HCT116 (cell line): ENCODE measurements around the gene DBN1. TPM values are rescaled to one million over a fixed set of nuclear protein-coding genes. Genes with fewer than 3 reads are reported as not detected.

Experiments used
- ATAC-seq: fragments of 200-7000 bp; cut with Tn5 transposase; 2 replicates; pipeline ENCODE4 v1.9.1; 2020; ENCODE audit warnings: mild to moderate bottlenecking, moderate library complexity
- BruUV-seq: library from RNA; stranded (reverse); fragments of 400-500 nt; replicated peaks from 2 replicates; lab custom pipeline; 2021; lab: Mats Ljungman, UMichigan
- CTCF ChIA-PET: fragments of 300-600 bp; sonication (Branson Sonifier 250); formaldehyde crosslinking; loops from one replicate; lab custom pipeline; 2021; ENCODE audit warnings: antibody characterized with exemption; lab: Charles Lee
- POLR2A ChIA-PET: fragments of 300-600, 350-600 bp; sonication (Branson Sonifier 250); formaldehyde crosslinking; loops from one replicate; lab custom pipeline; 2021; ENCODE audit warnings: antibody characterized with exemption; lab: Charles Lee
- RAD21 ChIA-PET, 2 experiments: fragments of 300-600 bp; sonication (Branson Sonifier 250); formaldehyde crosslinking; loops; one replicate each; lab custom pipeline; 2023; ENCODE audit warnings: low total read pairs in 2 of 2; ENCODE audit not compliant: uncharacterized antibody in 2 of 2, unreplicated experiment in 2 of 2, low non-redundant PET in 1 of 2; lab: Charles Lee
- DNase-seq: peaks from one replicate; pipeline ENCODE4 v3.0.0-alpha.2; 2010; ENCODE audit warnings: low read depth, low spot score
- H2AFZ ChIP-seq: fragments of 200-600 bp; shearing (Covaris generic), sonication (generic); 2 replicates; pipeline ENCODE4 v1.6.1; 2017; ENCODE audit warnings: low read depth, mixed run types, mixed read lengths, antibody characterized with exemption, low read length; ENCODE audit not compliant: poor library complexity, severe bottlenecking
- H3K27ac ChIP-seq: 2 replicates; pipeline ENCODE4 v1.5.1; 2012; ENCODE audit warnings: low read depth, low read length
- H3K27me3 ChIP-seq: fragments of 200-600 bp; sonication (generic); 2 replicates; pipeline ENCODE4 v1.6.1; 2016; ENCODE audit warnings: mixed run types, low read length, mixed read lengths; ENCODE audit not compliant: insufficient read depth
- H3K36me3 ChIP-seq, 2 experiments: fragments of 200-500 bp in 1 of 2; fragments of 200-600 bp in 1 of 2; sonication (Bioruptor generic) in 1 of 2; sonication (generic) in 1 of 2; 2 replicates each; pipeline versions ENCODE4 v1.5.1 to v1.6.1; 2014 to 2016; ENCODE audit warnings: low read length in 2 of 2, inconsistent platforms in 1 of 2, mixed read lengths in 1 of 2, mixed run types in 1 of 2; ENCODE audit not compliant: insufficient read depth in 2 of 2, control insufficient read depth in 1 of 2
- H3K4me1 ChIP-seq, 2 experiments: fragments of 200-600 bp in 1 of 2; sonication (generic) in 1 of 2; 2 replicates each; pipeline versions ENCODE4 v1.5.1 to v1.6.1; 2012 to 2017; ENCODE audit warnings: low read length in 2 of 2, inconsistent platforms in 1 of 2, mild to moderate bottlenecking in 1 of 2, mixed read lengths in 1 of 2, mixed run types in 1 of 2, moderate library complexity in 1 of 2; ENCODE audit not compliant: insufficient read depth in 2 of 2, control insufficient read depth in 1 of 2
- H3K4me2 ChIP-seq: fragments of 200-600 bp; sonication (generic); 2 replicates; pipeline ENCODE4 v1.6.1; 2017; ENCODE audit warnings: mixed run types, low read length, mixed read lengths
- H3K4me3 ChIP-seq, 2 experiments: fragments of 200-600 bp in 1 of 2; sonication (generic) in 1 of 2; replicated peaks in 1 of 2; 2 replicates each; pipeline ENCODE4 v1.5.1; 2011 to 2016; ENCODE audit warnings: low read length in 2 of 2, control low read depth in 1 of 2, low read depth in 1 of 2, mild to moderate bottlenecking in 1 of 2, mixed read lengths in 1 of 2, mixed run types in 1 of 2
- H3K79me2 ChIP-seq: fragments of 200-600 bp; sonication (generic); 2 replicates; pipeline ENCODE4 v1.6.1; 2017; ENCODE audit warnings: mild to moderate bottlenecking, mixed run types, low read length, moderate library complexity, mixed read lengths; ENCODE audit not compliant: insufficient read depth
- H3K9ac ChIP-seq: fragments of 200-600 bp; sonication (generic); 2 replicates; pipeline ENCODE4 v1.6.1; 2016; ENCODE audit warnings: low read length, mixed read lengths
- H3K9me2 ChIP-seq: fragments of 200-600 bp; sonication (generic), shearing (Covaris generic); 2 replicates; pipeline ENCODE4 v1.6.1; 2017; ENCODE audit warnings: mixed run types, mild to moderate bottlenecking, moderate library complexity; ENCODE audit not compliant: insufficient read depth
- H3K9me3 ChIP-seq, 2 experiments: fragments of 200-500 bp in 1 of 2; fragments of 200-600 bp in 1 of 2; sonication (Bioruptor generic) in 1 of 2; sonication (generic) in 1 of 2; 2 replicates each; pipeline ENCODE4 v1.6.1; 2014 to 2017; ENCODE audit warnings: low read length in 2 of 2, mixed read lengths in 2 of 2, inconsistent platforms in 1 of 2, low read depth in 1 of 2, mild to moderate bottlenecking in 1 of 2, mixed run types in 1 of 2, moderate library complexity in 1 of 2; ENCODE audit not compliant: control insufficient read depth in 1 of 2, insufficient read depth in 1 of 2
- H4K20me1 ChIP-seq: fragments of 200-600 bp; sonication (generic), shearing (Covaris generic); 2 replicates; pipeline ENCODE4 v1.6.1; 2017; ENCODE audit warnings: mixed run types, mild to moderate bottlenecking, moderate library complexity; ENCODE audit not compliant: insufficient read depth
- SIN3A ChIP-seq: IDR thresholded peaks from 2 replicates; pipeline ENCODE4 v1.6.1; 2012; ENCODE audit warnings: low read depth
- TCF7L2 ChIP-seq: IDR thresholded peaks from 2 replicates; pipeline ENCODE4 v1.7.0; 2011; ENCODE audit warnings: borderline replicate concordance, inconsistent platforms; ENCODE audit not compliant: insufficient read depth, insufficient read length; ENCODE audit errors: extremely low read depth
- ZBTB33 ChIP-seq: IDR thresholded peaks from 2 replicates; pipeline ENCODE4 v1.6.1; 2011; ENCODE audit warnings: mild to moderate bottlenecking, low read length, moderate library complexity; ENCODE audit not compliant: insufficient replicate concordance; ENCODE audit errors: extremely low read depth
- ZFX ChIP-seq: fragments of 450-650 bp; IDR thresholded peaks from 2 replicates; pipeline ENCODE4 v1.6.1; 2017
- intact Hi-C: fragments of 100-400 bp; cut with micrococcal nuclease; formaldehyde crosslinking; loops from 2 replicates; pipeline ENCODE4 v1.10.0; 2022
- total RNA-seq: library from RNA; stranded (reverse); gene quantifications from one replicate; pipeline ENCODE4 v1.2.1, GENCODE V29; 2021; ENCODE audit not compliant: unreplicated experiment

The DBN1 gene
- total RNA-seq, 1 experiment from 2014 or later, result 144 TPM

DNA sequence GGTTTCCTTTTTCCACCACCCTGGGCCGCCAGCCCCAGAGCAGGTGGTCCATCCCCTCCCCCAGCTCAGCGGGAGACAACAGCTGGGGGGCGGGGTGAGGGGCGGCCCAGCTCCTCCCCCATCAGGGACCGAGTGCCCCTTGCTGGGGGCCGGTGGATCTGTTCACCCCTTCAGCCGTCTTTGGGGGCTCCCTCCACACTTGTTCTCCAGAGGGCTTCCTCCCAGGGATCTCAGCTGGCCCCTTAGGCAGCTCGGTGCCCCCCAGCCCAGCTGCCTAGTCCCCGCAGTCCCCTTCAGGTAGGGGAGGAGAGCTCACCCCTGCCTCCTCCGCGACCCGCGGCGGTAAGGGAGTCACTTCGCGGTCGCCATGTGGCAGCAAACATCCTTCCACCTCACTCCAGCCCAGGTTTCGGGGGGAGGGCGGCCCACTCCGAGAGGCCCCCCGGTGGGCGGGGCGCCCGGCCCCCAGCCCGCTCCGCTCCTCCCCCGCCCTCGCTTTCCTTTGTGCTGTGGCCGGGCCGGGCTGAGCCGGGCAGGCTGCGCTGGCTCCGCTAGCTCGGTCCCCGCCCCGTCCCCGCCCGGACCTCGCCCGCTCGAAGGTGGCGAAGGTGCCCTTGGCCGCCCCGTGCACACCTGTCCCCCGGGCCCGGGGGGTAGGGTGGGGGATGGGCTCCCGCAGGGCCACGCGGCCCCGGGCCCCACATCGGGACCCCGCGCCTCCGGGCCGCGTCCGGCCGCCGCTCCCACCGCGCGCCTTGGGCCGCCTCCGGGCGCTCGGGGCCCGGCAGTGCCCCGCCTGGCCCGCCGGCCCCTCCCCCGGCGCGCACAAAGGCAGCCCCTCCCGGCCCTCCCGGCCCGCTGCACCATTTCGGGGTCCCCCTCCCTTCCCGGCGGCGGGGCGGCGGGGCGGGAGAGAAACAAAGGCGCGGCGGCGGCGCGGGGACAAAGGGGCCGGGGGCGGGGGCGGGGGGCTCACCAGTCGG, 683 bp downstream of the DBN1 start:
- Histone ChIP-seq H3K4me1 (peaks cover 8 to 55% of the 10 kb centered on the region in 2 experiments; a peak in 3 of 4 replicates), H3K27ac (peak overlapping the region; percentile 84), H3K27me3 (no peaks in the 10 kb centered on the region), H3K9ac (peak overlapping the region; percentile 89), H3K4me2 (peak overlapping the region; percentile 97), H3K4me3 (peak overlapping the region; percentile 85 to 92), H3K9me2 (no peaks in the 10 kb centered on the region), H3K36me3 (peaks cover 7 to 11% of the 10 kb centered on the region in 2 experiments; a peak in 3 of 4 replicates), H4K20me1 (no peaks in the 10 kb centered on the region), H3K9me3 (no peaks in the 10 kb centered on the region), H2AFZ (no peak overlapping the region), H3K79me2 (peaks cover 39% of the 10 kb centered on the region)
- POLR2A ChIA-PET, result interaction anchor here (0.6 to 2.6 kb wide), 7 partner anchors 9 to 69 kb away, joined by 3 to 8 read pairs (median 3); no protein-coding TSS in a partner anchor
- intact Hi-C loops, result no loop called here
- DNase-seq, result no peak
- RAD21 ChIA-PET, result no interaction called here
- BruUV-seq, result no TSS peak
- CTCF ChIA-PET, result interaction anchor here (1.2 to 1.9 kb wide), 3 partner anchors 18 to 163 kb away, joined by 3 to 6 read pairs (median 3); no protein-coding TSS in a partner anchor
- ATAC-seq, result peak; percentile 53
- TF ChIP-seq TCF7L2, result no peak
- TF ChIP-seq ZBTB33, result no peak
- no peak for TF ChIP-seq SIN3A
- TF ChIP-seq ZFX, result peak; percentile 58; the same call in 1 of the 2 replicates
